Astrocyte (in vitro differentiated cells and primary cell): ENCODE data around the gene CTSD. TPM values are rescaled to one million over a fixed set of nuclear protein-coding genes. Genes with fewer than 3 reads are reported as not detected.

Source experiments
- DNase-seq: peaks from one replicate; pipeline ENCODE4 v3.0.0-alpha.2; 2010; ENCODE audit warnings: low read depth
- FAIRE-seq: peaks from 2 replicates; lab custom pipeline; 2011; peaks lifted over from hg19 to GRCh38; lab: Jason Lieb, UNC
- H2AFZ ChIP-seq: 2 replicates; pipeline ENCODE4 v1.6.0; 2012; ENCODE audit warnings: low read depth, low read length, inconsistent platforms
- H3K27ac ChIP-seq: 2 replicates; pipeline ENCODE4 v1.5.1; 2011; ENCODE audit warnings: low read depth, low read length, inconsistent platforms
- H3K27me3 ChIP-seq: 2 replicates; pipeline ENCODE4 v1.6.0; 2011; ENCODE audit warnings: low read length, inconsistent platforms; ENCODE audit not compliant: insufficient read depth
- H3K36me3 ChIP-seq: 2 replicates; pipeline ENCODE4 v1.5.1; 2011; ENCODE audit warnings: low read length, inconsistent platforms; ENCODE audit not compliant: insufficient read depth
- H3K4me1 ChIP-seq: 2 replicates; pipeline ENCODE4 v1.5.1; 2011; ENCODE audit warnings: low read length, inconsistent platforms; ENCODE audit not compliant: insufficient read depth
- H3K4me2 ChIP-seq: 2 replicates; pipeline ENCODE4 v1.6.0; 2012; ENCODE audit warnings: low read length, inconsistent platforms
- H3K4me3 ChIP-seq: 2 replicates; pipeline ENCODE4 v1.5.1; 2011; ENCODE audit warnings: low read depth, mild to moderate bottlenecking, low read length, inconsistent platforms; ENCODE audit not compliant: insufficient read depth
- H3K79me2 ChIP-seq: 2 replicates; pipeline ENCODE4 v1.6.0; 2012; ENCODE audit warnings: mild to moderate bottlenecking, low read length, inconsistent platforms; ENCODE audit not compliant: insufficient read depth
- H3K9ac ChIP-seq: 2 replicates; pipeline ENCODE4 v1.6.0; 2012; ENCODE audit warnings: mild to moderate bottlenecking, low read length, inconsistent platforms
- H3K9me3 ChIP-seq: 2 replicates; pipeline ENCODE4 v1.5.1; 2012; ENCODE audit warnings: low read depth, mild to moderate bottlenecking, low read length, inconsistent platforms; ENCODE audit not compliant: insufficient read depth
- H4K20me1 ChIP-seq: 2 replicates; pipeline ENCODE4 v1.6.0; 2012; ENCODE audit warnings: low read length, inconsistent platforms; ENCODE audit not compliant: insufficient read depth
- H3K27ac Mint-ChIP-seq: one replicate; pipeline ENCODE4 v1.8.0; 2021; ENCODE audit warnings: mild to moderate bottlenecking, mixed read lengths; ENCODE audit not compliant: unreplicated experiment
- H3K27me3 Mint-ChIP-seq: one replicate; pipeline ENCODE4 v1.8.0; 2021; ENCODE audit warnings: low read depth, mixed read lengths; ENCODE audit not compliant: unreplicated experiment
- H3K36me3 Mint-ChIP-seq: one replicate; pipeline ENCODE4 v1.8.0; 2021; ENCODE audit warnings: low read depth, mixed read lengths; ENCODE audit not compliant: unreplicated experiment
- H3K4me1 Mint-ChIP-seq: one replicate; pipeline ENCODE4 v1.8.0; 2021; ENCODE audit warnings: low read depth, mixed read lengths; ENCODE audit not compliant: unreplicated experiment
- H3K4me3 Mint-ChIP-seq: one replicate; pipeline ENCODE4 v1.8.0; 2021; ENCODE audit warnings: mild to moderate bottlenecking, moderate library complexity, mixed read lengths; ENCODE audit not compliant: unreplicated experiment
- H3K9me3 Mint-ChIP-seq: one replicate; pipeline ENCODE4 v1.8.0; 2021; ENCODE audit warnings: mild to moderate bottlenecking, mixed read lengths; ENCODE audit not compliant: unreplicated experiment
- CTCF ChIP-seq: IDR thresholded peaks from 2 replicates; pipeline ENCODE4 v1.5.1; 2011; ENCODE audit warnings: low read depth, mild to moderate bottlenecking, inconsistent platforms, low read length, moderate library complexity; ENCODE audit not compliant: insufficient read depth
- EZH2 ChIP-seq: IDR thresholded peaks from 2 replicates; pipeline ENCODE4 v1.6.1; 2012; ENCODE audit warnings: mild to moderate bottlenecking, low read length, inconsistent platforms; ENCODE audit not compliant: insufficient read depth
- total RNA-seq: library from RNA; stranded (reverse); gene quantifications from 2 replicates; pipeline ENCODE4 v1.2.1, GENCODE V29; 2021

Gene CTSD
- total RNA-seq, 1 donor from 2014 or later: 290 TPM

DNA sequence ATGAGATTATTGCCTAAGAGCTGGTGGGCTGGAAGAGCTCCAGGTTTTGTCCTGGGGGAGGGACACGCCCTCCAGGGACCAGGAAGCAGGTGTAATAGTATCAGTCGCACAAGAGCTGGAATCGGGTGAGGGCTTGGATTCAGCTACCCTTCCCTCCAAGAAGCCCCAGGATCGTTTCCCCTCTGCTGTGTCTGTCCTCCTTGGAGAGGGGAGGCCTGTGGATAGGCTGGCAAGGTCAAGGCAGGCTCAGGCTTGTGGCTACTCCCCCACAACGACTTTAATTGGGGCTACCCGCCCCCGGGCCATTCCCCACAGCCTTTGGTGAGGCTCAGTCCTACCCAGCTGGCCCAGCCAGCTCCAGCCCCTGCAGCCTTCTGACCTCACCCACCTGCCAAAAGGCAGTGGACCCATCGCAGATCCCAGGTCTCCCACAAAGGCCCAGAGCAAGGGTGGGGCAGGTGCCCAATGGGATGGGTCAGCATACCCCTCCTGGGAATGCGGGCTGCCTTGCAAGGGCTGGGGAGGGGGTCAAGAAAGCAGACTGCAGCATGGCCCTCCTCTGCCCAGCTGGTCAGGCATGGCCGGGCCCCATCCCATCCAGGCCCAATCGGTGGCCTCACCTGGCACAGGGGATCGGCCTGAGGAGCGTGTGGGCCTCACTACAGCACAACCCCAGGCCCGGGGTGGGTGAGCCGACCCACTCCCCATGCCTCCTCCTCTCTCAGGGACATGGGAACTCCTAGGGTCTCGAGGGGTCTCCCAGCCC lies 1.0 kb downstream of the CTSD start:
- Histone ChIP-seq H3K9ac (peak overlapping the region; percentile 84), H3K4me2 (peak overlapping the region; percentile 95), H3K27me3 (no peaks in the 10 kb centered on the region), H3K4me3 (peak overlapping the region; percentile 64), H3K4me1 (peaks cover 38% of the 10 kb centered on the region), H4K20me1 (peaks cover 28% of the 10 kb centered on the region), H3K9me3 (no peaks in the 10 kb centered on the region), H3K36me3 (no peaks in the 10 kb centered on the region), H2AFZ (no peak overlapping the region), H3K27ac (no peak overlapping the region), H3K79me2 (peaks cover 27% of the 10 kb centered on the region)
- DNase-seq: no peak
- Mint-ChIP-seq H3K4me3 (peak overlapping the region; percentile 79), H3K36me3 (no peaks in the 10 kb centered on the region), H3K9me3 (no peaks in the 10 kb centered on the region), H3K4me1 (peaks cover 11% of the 10 kb centered on the region), H3K27me3 (no peaks in the 10 kb centered on the region), H3K27ac (no peak overlapping the region)
- FAIRE-seq: no peak
- TF ChIP-seq EZH2 (no peak), CTCF (no peak)

GRCh38 chr11:1761857-1762536 lies 1.7 kb downstream of the CTSD start:
- H4K20me1 ChIP-seq: peaks cover 28% of the 10 kb centered on the region
- peak overlapping the region; percentile 95 for H3K4me2 ChIP-seq
- H3K36me3 ChIP-seq: no peaks in the 10 kb centered on the region
- no peaks in the 10 kb centered on the region for H3K9me3 ChIP-seq
- peak overlapping the region; percentile 64 for H3K4me3 ChIP-seq
- H2AFZ ChIP-seq: no peak overlapping the region
- TF ChIP-seq EZH2 (no peak), CTCF (no peak)
- H3K27me3 ChIP-seq: no peaks in the 10 kb centered on the region
- no peak overlapping the region for H3K27ac ChIP-seq
- Mint-ChIP-seq H3K4me3 (peak overlapping the region; percentile 79), H3K27me3 (no peaks in the 10 kb centered on the region), H3K9me3 (no peaks in the 10 kb centered on the region), H3K36me3 (no peaks in the 10 kb centered on the region), H3K27ac (no peak overlapping the region), H3K4me1 (peaks cover 13% of the 10 kb centered on the region)
- no peak for FAIRE-seq
- peak overlapping the region; percentile 84 for H3K9ac ChIP-seq
- peaks cover 27% of the 10 kb centered on the region for H3K79me2 ChIP-seq
- H3K4me1 ChIP-seq: peaks cover 39% of the 10 kb centered on the region
- DNase-seq: no peak
